ENCODE results near the gene SNX13.

- TF ChIP-seq CTCF (conservative IDR thresholded peaks at IDR 0.05; ENCODE audit: low read depth, low read length) (no peak), CEBPB (IDR thresholded peaks at IDR 0.05; ENCODE audit: low read depth, low read length) (no peak), MAFK (IDR thresholded peaks at IDR 0.05; ENCODE audit: low read depth, low read length) (no peak), MAZ (IDR thresholded peaks at IDR 0.05; ENCODE audit: borderline replicate concordance, low read depth, low read length) (no peak), POLR2A (IDR thresholded peaks at IDR 0.05; ENCODE audit: low read depth, low read length) (no peak)
Measured at GRCh38 chr7:17844022-17844421, 96.3 kb downstream of the SNX13 start.
